ENCODE results near the gene EGFL8. TPM values are rescaled to one million over a fixed set of nuclear protein-coding genes. Genes with fewer than 3 reads are reported as not detected.

The EGFL8 gene
- total RNA-seq, 2 donors from 2014 or later: 6.7 to 10.1 TPM

DNA sequence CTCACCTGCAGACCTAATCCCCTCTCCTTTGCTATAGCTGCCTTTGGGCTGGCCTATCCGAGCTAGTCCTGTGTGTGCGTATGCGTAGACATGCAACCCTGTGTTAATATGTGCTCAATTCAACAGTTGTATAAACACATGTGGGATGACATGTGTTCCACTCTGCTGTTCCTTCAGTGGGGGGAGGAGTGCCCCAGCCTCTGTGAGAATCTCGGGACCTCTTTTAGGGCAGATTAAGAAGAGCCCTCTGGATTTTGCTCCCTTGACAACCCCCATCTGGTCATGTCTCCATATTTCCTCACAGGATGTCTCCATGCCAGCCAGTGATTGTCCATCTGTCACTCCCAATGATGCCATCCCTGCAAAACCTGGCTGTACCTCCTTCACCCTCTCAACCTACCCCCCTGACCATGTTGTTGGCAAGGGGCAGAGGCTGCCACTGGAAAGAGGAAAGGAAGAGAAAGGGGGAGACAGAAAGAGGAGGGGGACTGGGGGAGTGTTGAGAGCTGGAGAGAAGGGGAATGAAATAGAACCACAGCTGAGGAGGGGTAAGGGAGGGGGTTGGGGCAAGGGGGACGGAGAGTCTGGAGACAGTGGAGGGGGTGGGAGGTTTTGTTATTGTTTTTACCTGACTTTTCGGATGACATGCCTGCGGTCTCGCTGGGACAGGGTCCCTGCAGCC lies 13.1 kb upstream of the EGFL8 start:
- no peak overlapping the region for H3K4me3 Mint-ChIP-seq
- no peaks in the 10 kb centered on the region for H3K36me3 Mint-ChIP-seq (ENCODE audit: low read depth)
- no peak for ATAC-seq (replicated peaks)
- H3K4me1 Mint-ChIP-seq: peaks cover 33% of the 10 kb centered on the region
- H3K9me3 Mint-ChIP-seq: no peaks in the 10 kb centered on the region
- H3K27ac Mint-ChIP-seq: no peak overlapping the region
- peaks cover 28% of the 10 kb centered on the region for H3K27me3 Mint-ChIP-seq

DNA sequence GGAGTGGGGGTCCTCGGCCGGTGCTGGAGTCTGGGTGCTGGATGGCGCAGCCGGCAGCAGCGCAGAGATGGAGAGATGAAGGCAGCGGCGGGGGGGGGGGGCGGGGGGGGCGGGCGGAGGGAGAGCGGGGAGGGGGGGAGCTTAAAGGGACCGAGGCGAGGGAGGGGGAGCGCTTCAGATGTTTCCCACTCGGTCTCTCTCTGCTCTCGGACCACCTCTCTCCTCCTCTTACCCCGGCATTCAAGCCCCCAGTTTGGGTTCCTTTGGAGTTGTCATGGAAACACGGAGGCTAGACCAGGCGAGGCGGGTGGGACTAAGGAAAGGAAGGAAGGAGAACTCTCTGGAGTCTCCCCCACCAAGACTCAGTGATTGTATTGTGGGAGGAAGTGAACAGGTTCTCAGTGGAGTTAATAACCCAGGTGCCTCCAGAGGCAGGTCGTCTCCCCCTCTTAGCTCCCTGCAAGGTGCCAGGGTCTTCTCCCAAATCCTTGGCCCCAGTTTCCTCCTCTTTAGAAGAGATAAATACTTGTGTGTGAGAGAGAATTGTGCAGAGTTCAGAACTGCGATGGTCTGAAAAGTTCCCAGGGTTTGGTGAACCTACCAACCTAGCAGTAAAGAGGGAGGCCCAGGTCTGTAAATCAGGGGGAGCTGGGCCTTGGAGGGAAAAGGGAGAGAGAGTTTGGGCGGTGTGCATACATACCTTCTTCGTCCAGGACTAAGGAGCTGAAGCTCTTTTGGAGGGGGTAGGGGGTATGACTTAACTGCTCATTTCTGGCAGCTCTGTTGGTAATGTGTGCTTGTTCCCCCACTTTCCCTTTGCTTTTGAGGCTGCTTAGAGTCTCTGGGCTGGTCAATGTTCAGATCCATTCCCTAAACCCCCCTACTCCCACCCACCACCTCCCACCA lies 12.3 kb upstream of the EGFL8 start, which contains the start of gene PRRT1:
PRRT1 (minus strand) TSS at position 77 of the 906 bp plus-strand sequence. CDS start 112 bp downstream, outside the sequence.
- no peak for ATAC-seq (replicated peaks)
- H3K27ac Mint-ChIP-seq: no peak within 1 kb of the TSS
- H3K4me3 Mint-ChIP-seq: peak within 1 kb of the TSS; percentile 90
- peaks cover 28% of the 10 kb centered on the region for H3K27me3 Mint-ChIP-seq
- no peaks in the 10 kb centered on the region for H3K9me3 Mint-ChIP-seq
- peaks cover under 1% of the 10 kb centered on the region for H3K36me3 Mint-ChIP-seq (ENCODE audit: low read depth)
- H3K4me1 Mint-ChIP-seq: peaks cover 33% of the 10 kb centered on the region

DNA sequence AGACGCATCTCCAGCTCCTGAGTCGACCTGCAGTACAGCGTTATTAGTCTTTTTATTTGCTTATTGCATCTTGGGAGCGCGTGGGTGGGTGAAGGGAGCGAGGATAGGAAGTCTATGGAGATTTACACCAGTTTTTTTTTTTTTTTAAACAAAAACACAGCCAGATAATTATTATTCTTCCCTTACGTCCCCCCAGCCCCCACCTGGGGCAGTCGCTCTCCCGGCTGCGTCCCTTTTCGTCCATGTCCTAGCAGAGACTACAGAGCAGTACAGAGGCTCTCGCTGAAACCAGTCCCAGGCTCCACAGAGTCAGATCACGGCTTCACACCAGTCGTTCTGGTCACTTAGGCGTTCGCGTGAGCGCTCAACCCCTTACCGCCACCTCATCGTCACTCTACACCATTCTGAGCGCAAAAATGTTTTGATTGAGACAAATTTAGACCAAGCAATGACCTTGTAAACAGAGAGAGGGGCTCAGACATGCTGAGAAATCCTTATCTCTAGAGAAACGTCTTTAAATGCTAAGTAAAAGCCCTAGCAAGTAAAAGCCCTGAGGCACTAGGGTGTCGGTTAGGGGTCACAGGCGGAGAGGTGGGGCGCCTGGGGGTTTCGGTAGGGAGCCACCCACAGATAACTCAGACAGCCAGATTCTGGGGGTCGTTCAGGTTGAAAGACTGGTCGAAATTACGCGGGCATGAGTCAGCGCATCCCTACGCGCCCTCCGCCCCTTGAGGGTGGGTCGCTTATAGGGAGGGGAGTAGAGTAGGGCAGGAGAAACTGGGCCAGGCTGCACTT lies 11.4 kb upstream of the EGFL8 start:
- Mint-ChIP-seq H3K27ac (peak overlapping the region; percentile 36), H3K4me3 (peak overlapping the region; percentile 90), H3K36me3 (ENCODE audit: low read depth) (peaks cover 9% of the 10 kb centered on the region), H3K4me1 (peaks cover 33% of the 10 kb centered on the region), H3K9me3 (no peaks in the 10 kb centered on the region), H3K27me3 (peaks cover 27% of the 10 kb centered on the region)
- ATAC-seq (replicated peaks): no peak

DNA sequence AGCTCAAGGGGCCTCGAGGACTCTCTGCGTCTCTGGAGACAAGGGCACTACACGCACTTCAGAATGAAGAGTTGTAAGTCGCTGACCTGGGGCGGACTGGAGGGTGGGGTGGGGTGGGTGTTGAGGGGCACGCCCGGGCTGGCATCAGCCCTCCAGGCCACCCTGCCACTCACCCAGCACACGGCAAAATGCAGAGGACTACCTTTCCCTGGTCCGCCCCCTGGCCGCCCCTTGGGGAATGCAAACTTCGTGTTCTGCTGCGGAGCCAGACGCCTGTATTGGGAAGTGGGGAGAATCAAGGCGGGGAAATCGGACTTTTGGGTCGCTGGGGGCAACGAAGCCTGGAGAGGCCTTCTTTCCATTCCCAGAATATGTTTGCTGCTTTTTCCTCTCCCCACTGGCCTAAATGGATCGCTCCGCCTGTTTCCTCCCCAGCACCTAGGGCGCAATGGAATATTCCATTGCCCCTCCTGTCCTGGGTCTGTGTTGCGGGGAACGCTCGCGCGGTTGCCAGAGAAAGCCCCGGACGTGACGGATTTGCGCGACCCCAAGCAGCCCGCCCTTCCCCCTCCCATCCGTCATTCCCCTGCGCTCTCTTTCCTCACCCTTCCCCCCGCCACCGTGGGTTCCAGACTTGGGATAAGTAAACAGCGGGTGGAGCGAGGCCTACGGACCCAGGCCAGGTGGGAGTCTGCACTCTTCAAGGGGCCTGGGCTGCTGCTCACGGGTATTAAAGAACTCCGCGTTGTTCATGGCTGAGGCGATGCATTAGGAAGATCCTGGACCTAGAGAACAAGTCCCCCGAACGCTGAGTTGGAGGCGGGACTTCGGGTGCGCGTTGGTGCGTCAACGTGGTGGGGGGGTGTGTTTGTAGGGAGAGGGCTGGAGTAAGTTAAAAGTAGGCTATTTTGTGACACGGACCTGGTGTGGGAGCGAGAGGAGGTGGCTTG lies 10.6 kb upstream of the EGFL8 start, which contains the start of gene PPT2:
PPT2 (plus strand) TSS at position 578 of the 950 bp plus-strand sequence. CDS start 454 bp downstream, outside the sequence.
- peak within 1 kb of the TSS; percentile 90 for H3K4me3 Mint-ChIP-seq
- peaks cover 28% of the 10 kb centered on the region for H3K4me1 Mint-ChIP-seq
- ATAC-seq (replicated peaks): peak; percentile 67
- H3K9me3 Mint-ChIP-seq: no peaks in the 10 kb centered on the region
- H3K27ac Mint-ChIP-seq: peak within 1 kb of the TSS; percentile 77
- H3K36me3 Mint-ChIP-seq (ENCODE audit: low read depth): peaks cover 17% of the 10 kb centered on the region
- peaks cover 18% of the 10 kb centered on the region for H3K27me3 Mint-ChIP-seq

DNA sequence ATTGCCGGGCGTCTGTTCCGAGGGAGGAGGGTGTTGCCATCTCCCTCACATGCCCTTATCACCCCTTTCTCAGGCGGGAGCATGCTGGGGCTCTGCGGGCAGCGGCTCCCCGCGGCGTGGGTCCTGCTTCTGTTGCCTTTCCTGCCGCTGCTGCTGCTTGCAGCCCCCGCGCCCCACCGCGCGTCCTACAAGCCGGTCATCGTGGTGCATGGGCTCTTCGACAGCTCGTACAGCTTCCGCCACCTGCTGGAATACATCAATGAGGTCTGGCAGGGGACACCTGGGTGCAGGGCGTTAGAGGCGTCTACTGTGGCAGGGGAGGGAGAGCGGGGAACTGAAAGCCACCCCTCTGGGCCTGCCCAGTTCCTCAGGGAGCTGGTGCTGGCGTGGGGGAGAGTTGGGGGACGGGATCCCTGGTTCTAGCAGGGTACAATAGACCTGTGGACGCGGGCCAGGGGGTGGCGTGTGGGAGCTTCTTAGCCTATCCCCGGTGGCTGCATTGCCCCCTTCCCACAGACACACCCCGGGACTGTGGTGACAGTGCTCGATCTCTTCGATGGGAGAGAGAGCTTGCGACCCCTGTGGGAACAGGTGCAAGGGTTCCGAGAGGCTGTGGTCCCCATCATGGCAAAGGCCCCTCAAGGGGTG lies 9.8 kb upstream of the EGFL8 start:
- Mint-ChIP-seq H3K4me3 (peak overlapping the region; percentile 90), H3K27ac (peak overlapping the region; percentile 77), H3K27me3 (peaks cover 15% of the 10 kb centered on the region), H3K9me3 (no peaks in the 10 kb centered on the region), H3K36me3 (ENCODE audit: low read depth) (peaks cover 18% of the 10 kb centered on the region), H3K4me1 (peaks cover 26% of the 10 kb centered on the region)
- peak; percentile 93 for ATAC-seq (replicated peaks)

DNA sequence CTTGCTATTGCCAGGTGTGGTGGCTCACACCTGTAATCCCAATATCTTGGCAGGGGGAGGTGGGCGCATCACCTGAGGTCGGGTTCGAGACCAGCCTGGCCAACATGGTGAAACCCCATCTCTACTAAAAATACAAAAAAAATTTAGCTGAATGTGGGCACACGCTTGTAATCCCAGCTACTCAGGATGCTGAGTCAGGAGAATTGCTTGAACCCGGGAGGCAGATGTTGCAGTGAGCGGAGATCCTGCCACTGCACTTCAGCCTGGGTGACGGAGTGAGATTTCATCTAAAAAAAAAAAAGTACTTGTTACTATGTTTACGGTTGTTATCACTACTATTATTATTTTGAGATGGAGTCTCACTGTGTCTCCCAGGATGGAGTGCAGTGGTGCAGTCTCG lies 7.5 kb upstream of the EGFL8 start:
- no peak overlapping the region for H3K27ac Mint-ChIP-seq
- ATAC-seq (replicated peaks): no peak
- no peak overlapping the region for H3K4me3 Mint-ChIP-seq
- H3K4me1 Mint-ChIP-seq: peaks cover 21% of the 10 kb centered on the region
- H3K27me3 Mint-ChIP-seq: no peaks in the 10 kb centered on the region
- no peaks in the 10 kb centered on the region for H3K9me3 Mint-ChIP-seq
- peaks cover 18% of the 10 kb centered on the region for H3K36me3 Mint-ChIP-seq (ENCODE audit: low read depth)

DNA sequence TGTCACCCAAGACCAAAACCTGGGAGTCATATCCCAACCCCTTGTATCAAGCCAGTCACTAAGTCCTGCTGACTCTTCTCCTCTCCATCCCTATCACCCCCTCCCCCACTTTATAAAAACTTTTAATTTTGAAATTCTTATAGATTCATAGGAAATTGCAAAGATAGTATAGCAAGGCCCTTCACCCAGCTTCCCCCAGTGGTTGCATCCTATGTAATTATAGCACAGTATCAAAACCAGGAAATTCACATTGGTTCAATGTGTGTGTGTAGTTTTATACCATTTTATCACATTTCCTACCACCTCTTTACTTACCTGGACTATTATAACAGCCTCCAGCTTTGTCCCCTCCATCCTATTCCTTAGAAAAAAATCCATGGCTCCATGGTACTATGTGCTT lies 6.3 kb upstream of the EGFL8 start:
- Mint-ChIP-seq H3K9me3 (no peaks in the 10 kb centered on the region), H3K27me3 (no peaks in the 10 kb centered on the region), H3K27ac (no peak overlapping the region), H3K36me3 (ENCODE audit: low read depth) (peaks cover 18% of the 10 kb centered on the region), H3K4me3 (no peak overlapping the region), H3K4me1 (peaks cover 18% of the 10 kb centered on the region)
- no peak for ATAC-seq (replicated peaks)

DNA sequence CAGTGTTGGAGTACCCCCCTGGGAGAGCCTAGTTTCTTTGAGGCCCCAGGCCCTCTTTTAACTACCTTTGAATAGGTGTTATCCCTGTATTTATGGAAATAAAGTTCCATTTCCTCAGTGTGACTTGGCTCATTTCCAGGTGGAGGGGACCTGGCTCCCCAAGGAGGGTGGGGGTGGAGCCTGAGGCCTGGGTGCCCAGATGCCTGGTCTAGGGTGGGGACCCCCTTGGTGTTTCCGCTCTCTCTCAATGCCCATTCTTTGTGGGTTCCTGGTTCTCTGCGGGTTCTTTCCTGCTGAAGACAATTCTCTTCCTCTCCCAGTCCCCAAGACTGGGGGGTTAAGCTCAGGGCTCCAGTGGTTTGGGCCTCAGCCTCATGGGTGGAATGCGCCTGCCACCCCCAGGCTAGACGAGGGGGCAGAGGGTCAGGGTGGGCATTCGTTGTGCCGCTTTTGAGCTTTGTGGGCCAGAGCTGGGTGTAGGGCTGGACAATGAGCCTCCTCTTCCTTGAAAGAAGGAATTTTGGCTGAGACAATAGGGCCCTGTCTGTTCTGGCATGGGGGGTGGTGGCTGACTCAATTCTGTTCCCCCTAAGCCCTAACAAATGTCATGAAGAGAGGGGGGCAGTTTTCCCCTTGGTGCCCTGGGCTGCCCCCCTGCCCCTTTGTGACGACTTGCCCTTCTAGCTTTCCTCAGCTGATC lies 686 bp upstream of the EGFL8 start:
- Mint-ChIP-seq H3K36me3 (ENCODE audit: low read depth) (peaks cover 21% of the 10 kb centered on the region), H3K9me3 (no peaks in the 10 kb centered on the region), H3K4me3 (no peak overlapping the region), H3K27ac (no peak overlapping the region), H3K27me3 (no peaks in the 10 kb centered on the region), H3K4me1 (peaks cover 9% of the 10 kb centered on the region)
- ATAC-seq (replicated peaks): no peak

DNA sequence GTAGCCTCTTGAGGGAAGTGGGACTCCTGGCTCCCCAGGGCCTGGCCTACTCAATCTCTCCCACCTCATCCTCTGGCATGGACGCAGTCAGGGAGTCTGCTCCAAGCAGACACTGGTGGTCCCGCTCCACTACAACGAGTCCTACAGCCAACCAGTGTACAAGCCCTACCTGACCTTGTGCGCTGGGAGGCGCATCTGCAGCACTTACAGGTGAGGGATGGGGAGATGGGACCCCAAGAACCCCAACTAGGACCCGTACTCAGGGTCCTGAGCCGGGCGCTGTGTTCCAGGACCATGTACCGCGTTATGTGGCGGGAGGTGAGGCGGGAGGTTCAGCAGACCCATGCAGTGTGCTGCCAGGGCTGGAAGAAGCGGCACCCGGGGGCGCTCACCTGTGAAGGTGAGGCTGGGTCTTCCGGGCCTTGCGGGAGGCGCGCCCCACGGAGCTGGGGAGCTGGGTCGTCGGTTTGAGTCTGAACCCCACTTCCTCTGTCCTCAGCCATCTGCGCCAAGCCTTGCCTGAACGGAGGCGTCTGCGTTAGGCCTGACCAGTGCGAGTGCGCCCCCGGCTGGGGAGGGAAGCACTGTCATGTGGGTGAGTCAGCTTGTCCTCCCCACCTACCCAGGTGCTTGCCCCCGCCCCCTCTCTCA lies 2.1 kb downstream of the EGFL8 start:
- no peaks in the 10 kb centered on the region for H3K9me3 Mint-ChIP-seq
- H3K4me1 Mint-ChIP-seq: peaks cover 9% of the 10 kb centered on the region
- ATAC-seq (replicated peaks): no peak
- H3K4me3 Mint-ChIP-seq: no peak overlapping the region
- H3K27ac Mint-ChIP-seq: no peak overlapping the region
- no peaks in the 10 kb centered on the region for H3K27me3 Mint-ChIP-seq
- H3K36me3 Mint-ChIP-seq (ENCODE audit: low read depth): peaks cover 45% of the 10 kb centered on the region

DNA sequence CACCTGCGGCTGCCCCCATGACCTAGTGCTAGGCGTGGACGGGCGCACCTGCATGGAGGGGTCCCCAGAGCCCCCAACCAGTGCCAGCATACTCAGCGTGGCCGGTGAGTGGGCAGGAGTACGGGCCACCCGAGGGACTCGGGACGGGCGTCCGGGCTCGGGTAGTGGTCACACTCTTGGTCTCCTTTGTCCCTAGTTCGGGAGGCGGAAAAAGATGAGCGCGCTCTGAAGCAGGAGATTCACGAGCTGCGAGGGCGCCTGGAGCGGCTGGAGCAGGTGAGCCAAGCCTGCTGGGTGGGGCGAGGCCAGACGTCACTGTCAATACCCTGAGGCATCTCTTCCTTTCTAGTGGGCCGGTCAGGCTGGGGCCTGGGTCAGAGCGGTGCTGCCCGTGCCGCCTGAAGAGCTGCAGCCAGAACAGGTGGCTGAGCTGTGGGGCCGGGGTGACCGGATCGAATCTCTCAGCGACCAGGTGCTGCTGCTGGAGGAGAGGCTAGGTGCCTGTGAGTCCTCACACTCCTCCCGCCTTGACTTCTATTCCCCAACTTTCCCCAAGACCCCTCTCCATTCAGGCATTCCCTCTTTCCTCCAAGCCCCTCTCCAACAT lies 2.9 kb downstream of the EGFL8 start:
- Mint-ChIP-seq H3K27me3 (no peaks in the 10 kb centered on the region), H3K4me3 (no peak overlapping the region), H3K27ac (peak overlapping the region; percentile 38), H3K36me3 (ENCODE audit: low read depth) (peaks cover 45% of the 10 kb centered on the region), H3K9me3 (no peaks in the 10 kb centered on the region), H3K4me1 (peaks cover 9% of the 10 kb centered on the region)
- no peak for ATAC-seq (replicated peaks)

DNA sequence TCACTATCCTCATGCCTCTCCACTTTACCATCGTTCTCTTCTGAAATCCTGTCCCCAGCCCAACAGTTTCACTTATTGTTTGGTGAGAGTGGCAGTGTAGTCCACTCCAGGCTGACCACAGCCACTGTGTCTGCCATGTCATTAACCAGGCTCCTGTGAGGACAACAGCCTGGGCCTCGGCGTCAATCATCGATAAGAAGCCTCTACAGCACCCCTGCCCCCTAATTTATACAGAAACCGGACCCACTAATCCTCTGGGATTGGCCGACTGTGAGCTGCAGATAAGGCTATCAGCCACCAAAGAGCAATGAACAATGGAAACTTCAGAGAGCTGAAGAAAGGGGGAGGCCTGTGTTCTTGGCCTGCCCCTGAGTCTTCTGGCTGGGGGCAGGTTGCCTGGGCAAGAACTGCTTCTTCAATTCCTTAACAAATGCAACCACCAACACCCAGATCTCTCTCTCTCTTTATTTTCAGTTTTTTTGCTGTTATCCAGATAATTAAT lies 3.4 kb downstream of the EGFL8 start:
- H3K36me3 Mint-ChIP-seq (ENCODE audit: low read depth): peaks cover 45% of the 10 kb centered on the region
- no peaks in the 10 kb centered on the region for H3K27me3 Mint-ChIP-seq
- H3K27ac Mint-ChIP-seq: peak overlapping the region; percentile 38
- ATAC-seq (replicated peaks): no peak
- H3K4me1 Mint-ChIP-seq: peaks cover 9% of the 10 kb centered on the region
- no peak overlapping the region for H3K4me3 Mint-ChIP-seq
- H3K9me3 Mint-ChIP-seq: no peaks in the 10 kb centered on the region

DNA sequence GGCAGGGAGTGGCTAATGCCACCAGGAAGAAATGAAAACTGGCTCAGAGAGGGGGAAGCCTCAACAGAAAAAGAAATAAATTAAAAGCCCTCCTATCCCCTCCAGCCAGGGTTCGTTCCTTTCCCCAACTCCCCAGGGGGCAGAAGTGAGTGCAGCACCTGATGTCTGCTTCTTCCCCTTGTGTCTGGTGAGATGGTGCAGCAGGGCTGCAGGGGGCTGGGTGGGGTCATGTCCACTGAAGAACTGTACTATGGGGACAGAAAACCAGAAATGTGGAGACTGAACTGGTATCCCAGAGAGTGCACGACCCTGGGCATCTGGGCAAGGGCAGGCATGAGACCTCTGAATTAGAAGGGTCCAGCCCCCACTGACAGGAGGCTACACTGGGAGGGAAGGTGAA lies 4.0 kb downstream of the EGFL8 start:
- H3K27ac Mint-ChIP-seq: peak overlapping the region; percentile 38
- H3K4me1 Mint-ChIP-seq: peaks cover 10% of the 10 kb centered on the region
- H3K4me3 Mint-ChIP-seq: no peak overlapping the region
- ATAC-seq (replicated peaks): no peak
- H3K9me3 Mint-ChIP-seq: no peaks in the 10 kb centered on the region
- H3K36me3 Mint-ChIP-seq (ENCODE audit: low read depth): peaks cover 45% of the 10 kb centered on the region
- no peaks in the 10 kb centered on the region for H3K27me3 Mint-ChIP-seq
